Stromal cell of bone marrow (primary cell): Measurements from ENCODE around the gene NLRP7.
"Not testable (repeated sequence)": the region's sequence is repeated elsewhere in the genome, so short reads cannot be mapped to it uniquely, and the experiment has no call there.

Source experiments
- DNase-seq: peaks from one replicate; pipeline ENCODE4 v3.0.0-alpha.2; 2012; ENCODE audit warnings: low read depth

NLRP7 gene

GRCh38 chr19:54919646-54920563 lies 27.4 kb downstream of the NLRP7 start:
- not testable (repeated sequence) for DNase-seq

GRCh38 chr19:54918499-54918898 lies 28.8 kb downstream of the NLRP7 start:
- no peak for DNase-seq

GRCh38 chr19:54916822-54917221 lies 30.5 kb downstream of the NLRP7 start:
- no peak for DNase-seq

GRCh38 chr19:54907899-54908298 lies 39.4 kb downstream of the NLRP7 start:
- DNase-seq = not testable (repeated sequence)

- no peak for DNase-seq
Measured at GRCh38 chr19:54906819-54907218, 40.5 kb downstream of the NLRP7 start.

GRCh38 chr19:54905803-54906511 lies 41.4 kb downstream of the NLRP7 start, which contains the start of gene NCR1:
Gene NCR1 (plus strand): TSS chr19:54906148. CDS start chr19:54906188, 40 bp downstream.
- DNase-seq = no peak

- no peak for DNase-seq
Measured at GRCh38 chr19:54905421-54905802, 41.9 kb downstream of the NLRP7 start.

- DNase-seq = not testable (repeated sequence)
Measured at GRCh38 chr19:54904261-54904660, 43.1 kb downstream of the NLRP7 start.

- no peak for DNase-seq
Measured at GRCh38 chr19:54903303-54903702, 44.0 kb downstream of the NLRP7 start.

- no peak for DNase-seq
Measured at GRCh38 chr19:54902061-54902460, 45.3 kb downstream of the NLRP7 start.

- not testable (repeated sequence) for DNase-seq
Measured at GRCh38 chr19:54901153-54901552, 46.2 kb downstream of the NLRP7 start.

- not testable (repeated sequence) for DNase-seq
Measured at GRCh38 chr19:54899646-54900045, 47.7 kb downstream of the NLRP7 start.

- not testable (repeated sequence) for DNase-seq
Measured at GRCh38 chr19:54898685-54899084, 48.6 kb downstream of the NLRP7 start.

GRCh38 chr19:54896036-54896435 lies 51.3 kb downstream of the NLRP7 start:
- DNase-seq = no peak

- DNase-seq = not testable (repeated sequence)
Measured at GRCh38 chr19:54894106-54894505, 53.2 kb downstream of the NLRP7 start.

- no peak for DNase-seq
Measured at GRCh38 chr19:54893406-54893805, 53.9 kb downstream of the NLRP7 start.

GRCh38 chr19:54889566-54889965 lies 57.8 kb downstream of the NLRP7 start:
- DNase-seq = no peak

GRCh38 chr19:54888239-54888638 lies 59.1 kb downstream of the NLRP7 start:
- no peak for DNase-seq

- DNase-seq = no peak
Measured at GRCh38 chr19:54883228-54883627, 64.1 kb downstream of the NLRP7 start.

- no peak for DNase-seq
Measured at GRCh38 chr19:54882758-54883157, 64.6 kb downstream of the NLRP7 start.

GRCh38 chr19:54881884-54882283 lies 65.4 kb downstream of the NLRP7 start:
- DNase-seq = no peak

- no peak for DNase-seq
Measured at GRCh38 chr19:54877471-54877870, 69.9 kb downstream of the NLRP7 start.

GRCh38 chr19:54875506-54875905 lies 71.8 kb downstream of the NLRP7 start:
- no peak for DNase-seq
